Panc1 (cell line): ENCODE results near the gene MEGF10. TPM values are rescaled to one million over a fixed set of nuclear protein-coding genes. Genes with fewer than 3 reads are reported as not detected.

ENCODE experiments used
- ATAC-seq: fragments of 200-7000 bp; cut with Tn5 transposase; 2 replicates; pipeline ENCODE4 v1.9.1; 2020; ENCODE audit warnings: mild to moderate bottlenecking, moderate library complexity
- BruUV-seq: library from RNA; stranded (reverse); fragments of 400-500 nt; replicated peaks from 2 replicates; lab custom pipeline; 2021; lab: Mats Ljungman, UMichigan
- CTCF ChIA-PET: fragments of 300-600 bp; sonication (Branson Sonifier 250); formaldehyde crosslinking; loops from one replicate; lab custom pipeline; 2022; ENCODE audit warnings: antibody characterized with exemption; lab: Charles Lee
- POLR2A ChIA-PET: fragments of 300-600 bp; sonication (Branson Sonifier 250); formaldehyde crosslinking; loops from one replicate; lab custom pipeline; 2022; ENCODE audit warnings: antibody characterized with exemption; lab: Charles Lee
- DNase-seq: peaks from one replicate; pipeline ENCODE4 v3.0.0-alpha.2; 2010; ENCODE audit warnings: low read depth, low spot score
- H3K27ac ChIP-seq: 2 replicates; pipeline ENCODE4 v1.5.1; 2011; ENCODE audit warnings: mild to moderate bottlenecking, low read length, inconsistent platforms
- H3K27me3 ChIP-seq: fragments of 200-500 bp; sonication (Bioruptor generic); 2 replicates; pipeline ENCODE4 v1.6.0; 2014; ENCODE audit warnings: low read length, inconsistent platforms; ENCODE audit not compliant: control insufficient read depth, insufficient read depth
- H3K36me3 ChIP-seq: fragments of 200-500 bp; sonication (Bioruptor generic); 2 replicates; pipeline ENCODE4 v1.5.1; 2014; ENCODE audit warnings: inconsistent platforms, mild to moderate bottlenecking, low read length, moderate library complexity; ENCODE audit not compliant: control insufficient read depth, insufficient read depth
- H3K4me1 ChIP-seq: 2 replicates; pipeline ENCODE4 v1.5.1; 2011; ENCODE audit warnings: inconsistent platforms, mild to moderate bottlenecking, low read length, moderate library complexity; ENCODE audit not compliant: control insufficient read depth, insufficient read depth
- H3K4me3 ChIP-seq, 2 experiments: 2 replicates each; pipeline ENCODE4 v1.5.1; 2011 to 2012; ENCODE audit warnings: low read depth in 2 of 2, low read length in 2 of 2, mild to moderate bottlenecking in 2 of 2, inconsistent platforms in 1 of 2, moderate library complexity in 1 of 2
- H3K9me3 ChIP-seq: fragments of 200-500 bp; sonication (Bioruptor generic); 2 replicates; pipeline ENCODE4 v1.5.1; 2014; ENCODE audit warnings: low read depth, mild to moderate bottlenecking, inconsistent platforms, low read length, moderate library complexity; ENCODE audit not compliant: control insufficient read depth, insufficient read depth
- POLR2AphosphoS5 ChIP-seq: IDR thresholded peaks from 2 replicates; pipeline ENCODE4 v1.6.1; 2012; ENCODE audit warnings: mild to moderate bottlenecking, low read depth, low read length, moderate library complexity
- SIN3A ChIP-seq: IDR thresholded peaks from 2 replicates; pipeline ENCODE4 v1.6.1; 2012; ENCODE audit warnings: low read depth, mild to moderate bottlenecking, low read length, moderate library complexity, borderline replicate concordance; ENCODE audit not compliant: insufficient read depth
- TCF7L2 ChIP-seq: IDR thresholded peaks from 2 replicates; pipeline ENCODE4 v1.6.1; 2011; ENCODE audit warnings: mild to moderate bottlenecking, low read depth, low read length, inconsistent platforms
- in situ Hi-C: cut with HindIII; loops from 2 replicates; pipeline ENCODE4 v1.10.0; 2016; ENCODE audit warnings: low sequenced_read_pairs, low pct_unique_long_range_greater_than_20kb
- intact Hi-C: fragments of 100-400 bp; cut with micrococcal nuclease; formaldehyde crosslinking; loops from one replicate; pipeline ENCODE4 v1.10.0; 2022; ENCODE audit not compliant: unreplicated experiment
- total RNA-seq: library from RNA; stranded (reverse); gene quantifications from one replicate; pipeline ENCODE4 v1.2.1, GENCODE V29; 2021; ENCODE audit not compliant: unreplicated experiment
- TF ChIP-seq, protein P1 (sequence below), 2 experiments: IDR thresholded peaks; 2 replicates each; pipeline ENCODE4 v1.6.1; 2011 to 2012; ENCODE audit warnings: low read depth in 2 of 2, control low read depth in 1 of 2, low read length in 1 of 2, mild to moderate bottlenecking in 1 of 2, moderate library complexity in 1 of 2; ENCODE audit not compliant: insufficient read depth in 1 of 2
- TF ChIP-seq, protein P2 (sequence below): fragments of 450-650 bp; IDR thresholded peaks from 2 replicates; pipeline ENCODE4 v1.5.1; 2017; ENCODE audit warnings: mild to moderate bottlenecking

MEGF10 gene
- total RNA-seq, 1 experiment from 2014 or later = not detected

DNA sequence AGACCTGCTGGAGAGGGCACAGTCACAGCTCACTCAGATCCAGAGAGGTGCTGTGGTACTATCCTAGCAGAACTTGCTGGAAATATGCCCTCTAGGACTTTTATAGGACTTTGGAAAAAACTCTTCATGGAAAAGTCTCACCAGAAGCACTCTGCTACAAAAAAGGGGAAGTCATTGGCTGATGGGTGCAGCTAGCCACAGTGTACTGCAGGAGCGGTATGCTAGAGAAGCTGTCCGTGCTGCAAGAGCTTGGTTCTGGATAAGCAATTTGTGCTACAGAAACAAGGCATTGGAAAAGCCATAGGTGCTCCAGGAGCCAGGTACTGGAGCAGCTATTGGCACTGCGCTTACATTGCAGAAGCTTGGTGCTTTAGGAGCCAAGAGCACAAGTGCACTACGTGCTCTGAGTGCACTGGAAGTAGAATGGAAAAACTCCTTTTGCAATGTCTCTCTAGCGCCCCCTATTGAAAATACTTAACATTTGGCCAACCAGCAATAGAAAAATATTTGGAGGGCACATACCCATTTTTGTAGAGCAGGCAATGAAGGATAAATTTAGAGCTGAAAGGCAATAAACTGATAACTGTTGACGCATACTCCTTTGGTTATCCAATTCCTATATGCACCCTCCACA is 83.4 kb downstream of the MEGF10 start:
- TF ChIP-seq SIN3A = no peak
- no peak for TF ChIP-seq POLR2AphosphoS5
- TF ChIP-seq, protein P1, sequence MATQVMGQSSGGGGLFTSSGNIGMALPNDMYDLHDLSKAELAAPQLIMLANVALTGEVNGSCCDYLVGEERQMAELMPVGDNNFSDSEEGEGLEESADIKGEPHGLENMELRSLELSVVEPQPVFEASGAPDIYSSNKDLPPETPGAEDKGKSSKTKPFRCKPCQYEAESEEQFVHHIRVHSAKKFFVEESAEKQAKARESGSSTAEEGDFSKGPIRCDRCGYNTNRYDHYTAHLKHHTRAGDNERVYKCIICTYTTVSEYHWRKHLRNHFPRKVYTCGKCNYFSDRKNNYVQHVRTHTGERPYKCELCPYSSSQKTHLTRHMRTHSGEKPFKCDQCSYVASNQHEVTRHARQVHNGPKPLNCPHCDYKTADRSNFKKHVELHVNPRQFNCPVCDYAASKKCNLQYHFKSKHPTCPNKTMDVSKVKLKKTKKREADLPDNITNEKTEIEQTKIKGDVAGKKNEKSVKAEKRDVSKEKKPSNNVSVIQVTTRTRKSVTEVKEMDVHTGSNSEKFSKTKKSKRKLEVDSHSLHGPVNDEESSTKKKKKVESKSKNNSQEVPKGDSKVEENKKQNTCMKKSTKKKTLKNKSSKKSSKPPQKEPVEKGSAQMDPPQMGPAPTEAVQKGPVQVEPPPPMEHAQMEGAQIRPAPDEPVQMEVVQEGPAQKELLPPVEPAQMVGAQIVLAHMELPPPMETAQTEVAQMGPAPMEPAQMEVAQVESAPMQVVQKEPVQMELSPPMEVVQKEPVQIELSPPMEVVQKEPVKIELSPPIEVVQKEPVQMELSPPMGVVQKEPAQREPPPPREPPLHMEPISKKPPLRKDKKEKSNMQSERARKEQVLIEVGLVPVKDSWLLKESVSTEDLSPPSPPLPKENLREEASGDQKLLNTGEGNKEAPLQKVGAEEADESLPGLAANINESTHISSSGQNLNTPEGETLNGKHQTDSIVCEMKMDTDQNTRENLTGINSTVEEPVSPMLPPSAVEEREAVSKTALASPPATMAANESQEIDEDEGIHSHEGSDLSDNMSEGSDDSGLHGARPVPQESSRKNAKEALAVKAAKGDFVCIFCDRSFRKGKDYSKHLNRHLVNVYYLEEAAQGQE (IDR thresholded peaks at IDR 0.05; ENCODE audit: insufficient read depth in 1 of 2, low read depth in 2 of 2, low read length in 1 of 2) = no peak
- TF ChIP-seq TCF7L2 = no peak
- TF ChIP-seq, protein P2, sequence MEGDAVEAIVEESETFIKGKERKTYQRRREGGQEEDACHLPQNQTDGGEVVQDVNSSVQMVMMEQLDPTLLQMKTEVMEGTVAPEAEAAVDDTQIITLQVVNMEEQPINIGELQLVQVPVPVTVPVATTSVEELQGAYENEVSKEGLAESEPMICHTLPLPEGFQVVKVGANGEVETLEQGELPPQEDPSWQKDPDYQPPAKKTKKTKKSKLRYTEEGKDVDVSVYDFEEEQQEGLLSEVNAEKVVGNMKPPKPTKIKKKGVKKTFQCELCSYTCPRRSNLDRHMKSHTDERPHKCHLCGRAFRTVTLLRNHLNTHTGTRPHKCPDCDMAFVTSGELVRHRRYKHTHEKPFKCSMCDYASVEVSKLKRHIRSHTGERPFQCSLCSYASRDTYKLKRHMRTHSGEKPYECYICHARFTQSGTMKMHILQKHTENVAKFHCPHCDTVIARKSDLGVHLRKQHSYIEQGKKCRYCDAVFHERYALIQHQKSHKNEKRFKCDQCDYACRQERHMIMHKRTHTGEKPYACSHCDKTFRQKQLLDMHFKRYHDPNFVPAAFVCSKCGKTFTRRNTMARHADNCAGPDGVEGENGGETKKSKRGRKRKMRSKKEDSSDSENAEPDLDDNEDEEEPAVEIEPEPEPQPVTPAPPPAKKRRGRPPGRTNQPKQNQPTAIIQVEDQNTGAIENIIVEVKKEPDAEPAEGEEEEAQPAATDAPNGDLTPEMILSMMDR = peak; percentile 59
- no TSS peak for BruUV-seq
- CTCF ChIA-PET = no interaction called here
- no peaks in the 10 kb centered on the region for H3K9me3 ChIP-seq
- intact Hi-C loops (no loop called here), in situ Hi-C loops (no loop called here)
- H3K27me3 ChIP-seq = peaks cover 2% of the 10 kb centered on the region; the same call in 1 of the 2 replicates
- no peak overlapping the region for H3K4me3 ChIP-seq
- H3K27ac ChIP-seq = no peak overlapping the region
- H3K36me3 ChIP-seq = no peaks in the 10 kb centered on the region
- no peak for ATAC-seq
- no peaks in the 10 kb centered on the region for H3K4me1 ChIP-seq
- no peak for DNase-seq
- POLR2A ChIA-PET = no interaction called here

DNA sequence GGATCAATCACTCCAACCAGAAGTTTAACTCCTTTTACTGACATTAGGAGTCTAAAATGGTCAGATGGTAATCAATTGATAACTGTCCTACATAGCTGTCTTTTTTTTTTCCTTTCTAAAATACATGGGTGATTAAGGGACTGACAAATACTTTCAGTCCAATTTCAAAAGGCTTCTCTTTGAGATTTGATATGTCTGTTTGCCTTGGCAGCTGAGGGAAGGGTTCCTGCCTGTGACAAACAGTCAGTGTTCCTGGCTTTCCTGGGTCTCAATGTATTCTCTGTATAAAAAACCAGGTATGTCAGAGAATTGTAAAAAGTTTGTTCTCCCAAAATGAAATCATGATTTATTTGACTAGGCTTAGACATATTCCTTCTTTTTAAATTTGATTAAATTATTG is 84.5 kb downstream of the MEGF10 start:
- DNase-seq (no peak), ATAC-seq (no peak)
- Histone ChIP-seq H3K27ac (no peak overlapping the region), H3K9me3 (no peaks in the 10 kb centered on the region), H3K36me3 (no peaks in the 10 kb centered on the region), H3K4me3 (no peak overlapping the region), H3K27me3 (no peaks in the 10 kb centered on the region), H3K4me1 (no peaks in the 10 kb centered on the region)
- ChIA-PET CTCF (no interaction called here), POLR2A (no interaction called here)
- no peak for TF ChIP-seq POLR2AphosphoS5
- TF ChIP-seq, protein P1 (IDR thresholded peaks at IDR 0.05; ENCODE audit: insufficient read depth in 1 of 2, low read depth in 2 of 2, low read length in 1 of 2) = no peak
- TF ChIP-seq, protein P2 = no peak
- no peak for TF ChIP-seq SIN3A
- TF ChIP-seq TCF7L2 = no peak
- intact Hi-C loops = no loop called here
- no TSS peak for BruUV-seq
- in situ Hi-C loops = no loop called here
